Activated effector memory CD4-positive, alpha-beta T cell treated with Interleukin-2 at 50 U/mL for 16 hours (primary cell): ENCODE data around the gene CSTPP1.
"Not testable (repeated sequence)": the region's sequence is repeated elsewhere in the genome, so short reads cannot be mapped to it uniquely, and the experiment has no call there.

ENCODE experiments used
- DNase-seq: peaks from one replicate; pipeline ENCODE4 v3.0.0-alpha.2; 2020

Gene CSTPP1

DNA sequence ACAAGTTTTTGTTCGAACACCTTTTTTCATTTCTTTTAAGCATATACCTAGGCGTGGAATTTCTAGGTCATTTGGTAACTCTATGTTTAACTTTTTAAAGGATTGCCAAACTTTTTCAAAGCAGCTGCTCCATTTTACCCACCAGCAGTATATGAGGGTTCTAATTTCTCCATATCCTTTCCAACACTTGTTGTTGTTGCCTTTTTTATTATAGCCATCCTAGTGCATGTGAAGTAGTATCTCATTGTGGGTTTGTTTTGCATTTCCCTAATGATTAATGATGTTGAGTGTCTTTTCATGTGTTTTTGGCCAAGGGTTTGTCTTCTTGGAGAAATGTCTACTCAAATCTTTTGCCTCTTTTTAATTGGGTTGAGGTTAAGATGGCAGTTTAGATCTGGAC, 24.5 kb downstream of the CSTPP1 start:
- no peak for DNase-seq

DNA sequence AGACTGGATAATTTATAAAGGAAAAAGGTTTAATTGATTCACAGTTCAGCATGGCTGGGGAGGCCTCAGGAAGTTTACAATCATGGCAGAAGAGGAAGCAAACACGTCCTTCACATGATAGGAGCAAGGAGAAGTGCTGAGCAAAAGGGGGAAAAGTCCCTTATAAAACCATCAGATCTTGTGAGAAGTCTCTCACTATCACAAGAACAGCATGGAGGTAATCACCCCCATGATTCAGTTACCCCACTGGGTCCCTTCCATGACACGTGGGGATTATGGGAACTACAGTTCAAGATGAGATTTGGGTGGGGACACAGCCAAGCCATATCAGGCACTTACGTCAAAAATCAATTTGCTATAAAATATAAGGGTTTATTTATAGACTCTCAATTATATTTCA, 25.3 kb downstream of the CSTPP1 start:
- not testable (repeated sequence) for DNase-seq

DNA sequence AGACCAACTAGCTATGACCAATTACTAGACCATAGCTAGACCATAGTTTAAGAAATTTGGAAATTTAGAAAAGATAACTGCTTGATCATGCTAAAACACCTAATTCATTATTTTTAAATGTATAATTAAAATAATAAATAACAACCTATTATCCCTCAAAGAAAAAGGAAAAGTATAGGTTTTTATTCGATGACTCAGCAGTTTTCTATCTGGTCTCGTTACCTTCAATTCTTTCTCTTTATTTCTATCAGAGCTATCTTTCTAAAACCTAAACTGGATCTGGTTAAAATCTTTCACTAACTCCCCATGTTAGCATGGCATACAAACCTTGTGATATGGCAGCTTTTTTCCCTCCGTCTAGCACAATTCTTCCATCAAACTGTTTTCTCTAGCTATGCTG, 27.3 kb downstream of the CSTPP1 start:
- no peak for DNase-seq

DNA sequence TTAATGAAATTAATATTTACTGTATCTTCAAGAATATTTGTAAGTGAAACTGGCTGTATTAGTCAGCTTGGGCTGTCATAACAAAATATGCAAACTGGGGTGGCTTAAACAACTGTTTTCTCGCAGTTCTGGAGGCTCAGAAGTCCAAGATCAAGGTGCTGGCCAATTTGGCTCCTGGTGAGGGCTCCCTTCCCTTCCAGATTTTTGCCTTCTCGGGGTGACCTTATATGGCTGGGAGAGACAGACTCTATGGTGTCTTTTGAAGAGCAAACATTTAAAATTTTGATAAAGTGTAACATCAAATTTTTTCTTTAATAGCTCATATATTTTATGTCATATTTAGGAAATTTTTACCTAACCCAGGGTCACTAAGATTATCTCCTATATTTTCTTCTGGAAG, 30.2 kb downstream of the CSTPP1 start:
- no peak for DNase-seq

DNA sequence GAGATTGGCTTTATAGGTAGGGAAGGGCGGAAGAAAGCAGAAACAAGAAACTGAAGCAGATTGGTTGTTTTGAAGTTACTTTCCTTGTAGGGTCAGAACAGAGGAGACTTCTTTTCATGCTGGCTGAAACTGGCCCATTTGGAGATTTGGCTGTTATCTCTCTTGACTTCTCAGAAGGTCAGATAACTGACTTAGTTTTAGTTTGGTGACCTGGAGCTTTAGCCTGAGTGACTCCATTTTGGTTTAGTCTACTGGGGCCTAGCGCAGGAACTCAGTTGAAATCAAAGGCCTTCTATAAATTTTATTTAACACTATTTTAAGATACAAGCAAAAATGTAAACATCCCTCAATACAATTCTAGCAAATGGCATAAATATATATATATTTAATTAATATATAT, 31.4 kb downstream of the CSTPP1 start:
- DNase-seq: no peak

DNA sequence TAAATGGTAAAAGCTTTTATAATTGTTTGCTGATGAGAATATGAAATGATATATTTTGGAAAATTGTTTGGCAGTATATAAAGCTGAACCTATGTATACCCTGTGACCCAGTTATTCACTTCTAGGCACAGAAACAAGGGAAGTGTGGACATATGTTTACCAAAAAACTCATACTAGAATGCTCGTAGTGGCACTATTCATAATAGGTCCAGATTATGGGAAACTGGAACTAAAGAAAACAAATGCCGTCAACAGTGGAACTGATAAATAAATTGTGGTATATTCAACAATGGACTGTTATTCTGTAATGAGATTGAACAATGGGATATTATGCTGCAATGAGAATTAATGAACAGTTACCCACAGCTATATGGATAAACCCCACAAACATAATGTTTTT, 32.8 kb downstream of the CSTPP1 start:
- no peak for DNase-seq

DNA sequence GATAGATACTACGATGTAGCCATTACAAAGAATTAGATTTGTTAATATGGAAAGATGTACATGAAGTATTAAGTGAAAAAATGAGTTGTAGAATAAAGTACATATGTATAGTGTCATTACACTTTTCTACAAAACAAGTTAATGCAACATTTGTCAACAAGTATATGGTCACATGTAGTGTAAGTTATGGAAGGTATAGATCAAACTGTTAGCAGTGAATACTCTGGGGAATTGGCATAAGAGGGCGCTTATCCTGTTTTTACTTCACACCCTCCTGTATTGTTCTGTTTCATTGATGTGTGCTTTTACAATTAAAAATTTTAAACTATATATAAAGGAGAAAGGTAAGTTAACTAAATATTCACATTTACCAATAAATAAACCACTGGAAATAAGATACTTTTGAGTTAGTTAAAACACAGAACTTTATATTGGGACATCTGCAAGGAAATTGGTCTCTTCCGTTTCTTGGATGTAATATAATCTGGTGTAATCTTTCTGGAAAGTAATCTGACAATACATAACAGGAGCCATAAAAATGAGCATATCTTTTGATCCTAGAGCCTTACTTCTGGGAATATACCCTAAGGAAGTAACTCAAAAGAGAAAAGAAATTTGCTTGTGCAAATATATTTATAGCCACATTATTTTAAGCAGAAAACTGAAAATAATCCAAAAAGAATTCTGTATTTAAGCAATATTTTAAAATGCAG, 34.5 kb downstream of the CSTPP1 start:
- DNase-seq: no peak

DNA sequence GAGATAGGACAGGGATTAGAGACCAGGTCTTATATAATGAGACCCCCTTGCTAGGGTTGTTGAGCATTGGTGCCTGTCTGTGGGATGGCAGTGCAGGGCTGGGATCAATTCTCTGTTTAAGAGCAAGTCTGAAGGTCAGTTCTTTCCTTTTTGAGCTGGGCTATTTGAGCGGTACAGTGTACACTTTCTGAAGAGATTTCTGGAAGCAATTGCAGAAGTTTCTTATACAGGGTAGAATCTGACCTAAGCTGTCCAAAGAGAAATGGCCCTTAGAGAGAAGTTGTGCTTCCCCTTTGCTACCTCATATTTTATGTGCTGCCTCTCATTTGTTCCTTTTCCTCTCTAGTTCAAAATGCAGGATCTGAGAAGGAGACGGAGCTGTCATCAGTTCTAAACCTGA, 35.8 kb downstream of the CSTPP1 start:
- no peak for DNase-seq

DNA sequence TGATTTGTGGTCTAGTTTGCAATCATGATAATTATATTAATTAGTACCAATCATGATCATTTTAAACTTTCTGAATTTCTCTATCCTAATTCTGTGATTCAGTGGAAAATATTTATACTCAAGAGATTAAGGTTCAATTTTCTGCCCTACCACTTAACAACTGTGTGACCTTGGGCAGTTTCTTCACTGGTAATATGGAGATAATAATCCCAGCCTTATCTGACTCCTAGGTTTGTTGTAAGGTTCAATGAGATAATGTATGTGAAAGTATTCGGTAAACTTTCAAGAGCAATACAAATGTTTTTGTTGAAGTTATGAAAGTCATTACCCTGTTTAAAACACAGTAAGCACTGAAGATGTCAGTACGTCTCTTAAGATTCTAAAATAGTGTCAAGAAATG, 36.3 kb downstream of the CSTPP1 start:
- DNase-seq: no peak

DNA sequence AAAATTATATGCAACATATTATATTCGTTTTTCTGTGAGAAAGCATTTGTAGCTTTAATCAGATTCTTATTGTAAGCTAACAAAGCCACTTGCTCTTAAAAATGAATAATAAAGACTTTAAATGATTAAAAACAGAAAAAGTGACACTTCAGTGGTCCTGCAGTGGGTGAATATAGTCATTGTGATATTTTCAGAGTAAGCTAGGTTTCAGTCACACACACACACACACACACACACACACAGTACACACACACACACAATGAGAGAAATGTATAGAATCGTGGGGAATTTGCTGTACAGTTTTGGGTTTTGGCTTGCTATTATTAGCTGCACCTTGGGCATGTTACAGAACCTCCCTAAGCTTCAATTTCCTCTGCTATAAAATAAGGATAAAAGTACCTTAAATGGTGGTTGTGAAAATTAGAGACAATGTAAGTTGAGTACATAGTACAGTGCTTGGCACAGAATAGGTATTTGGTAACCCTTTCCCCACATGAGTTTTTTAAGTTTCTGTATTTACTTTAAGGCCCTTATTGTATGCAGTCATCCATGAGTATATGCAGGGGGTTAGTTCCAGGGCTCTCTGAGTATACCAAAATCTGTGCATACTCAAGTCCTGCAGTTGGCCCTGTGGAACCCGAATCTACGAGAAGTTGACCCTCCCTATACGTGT, 39.8 kb downstream of the CSTPP1 start:
- DNase-seq: no peak

DNA sequence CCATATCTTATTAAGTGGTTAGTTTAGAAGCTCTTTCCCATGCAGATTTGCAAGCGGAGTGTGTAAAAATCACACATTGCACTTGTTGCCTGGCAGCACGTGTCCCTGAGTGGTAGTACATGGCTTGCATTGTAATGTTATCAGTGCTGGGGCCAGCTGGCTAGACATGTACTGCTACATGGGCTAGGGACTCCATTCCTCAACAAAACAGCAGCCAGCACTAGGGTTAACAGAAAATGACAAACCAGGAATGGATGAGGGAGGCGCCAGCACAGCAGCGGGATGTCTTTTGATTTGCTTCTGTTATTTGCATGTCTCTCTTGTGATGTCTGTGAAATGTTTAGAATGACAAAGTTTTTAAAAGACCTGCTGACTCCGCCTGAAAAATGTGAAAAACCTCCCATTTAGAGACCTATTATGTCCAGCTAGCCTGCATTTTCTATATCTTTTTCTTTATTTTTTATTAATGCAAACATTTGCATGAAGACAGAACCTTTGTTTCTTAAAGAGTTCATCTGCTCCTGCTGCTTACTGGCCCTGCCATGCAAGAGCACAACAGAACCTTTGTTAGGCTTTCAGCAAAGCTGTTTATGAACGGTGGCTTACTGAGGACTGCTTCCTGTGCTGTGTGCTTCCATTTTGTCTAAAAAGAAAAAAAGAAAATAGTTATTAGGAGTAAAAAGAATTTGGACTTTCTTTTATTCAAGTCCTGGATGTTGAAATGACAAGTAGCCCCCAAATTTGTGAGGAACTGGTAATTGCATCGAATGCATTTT, 40.7 kb downstream of the CSTPP1 start:
- DNase-seq: no peak

DNA sequence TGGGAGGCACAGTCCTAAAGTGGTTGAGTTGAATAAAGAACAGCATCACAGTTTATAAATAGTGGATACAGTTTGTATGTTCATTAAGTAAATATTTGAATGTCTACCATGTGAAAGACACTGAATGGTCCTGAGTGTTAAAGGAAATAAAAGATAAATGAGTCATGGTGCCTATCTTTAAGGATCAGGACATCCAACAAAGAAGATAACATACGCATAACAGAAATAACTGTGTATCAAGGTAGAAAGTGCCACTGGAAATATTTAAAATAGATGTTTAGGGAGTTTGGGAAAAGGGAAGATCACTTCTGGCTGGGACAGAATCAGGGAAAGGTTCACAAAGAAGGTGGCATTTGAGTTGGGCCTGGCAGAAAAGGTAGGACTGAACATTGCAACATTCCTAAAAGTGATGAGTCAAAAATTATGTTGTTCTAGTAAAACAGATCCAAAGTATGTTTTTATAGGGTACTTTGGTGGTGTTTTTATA, 41.5 kb downstream of the CSTPP1 start:
- no peak for DNase-seq

DNA sequence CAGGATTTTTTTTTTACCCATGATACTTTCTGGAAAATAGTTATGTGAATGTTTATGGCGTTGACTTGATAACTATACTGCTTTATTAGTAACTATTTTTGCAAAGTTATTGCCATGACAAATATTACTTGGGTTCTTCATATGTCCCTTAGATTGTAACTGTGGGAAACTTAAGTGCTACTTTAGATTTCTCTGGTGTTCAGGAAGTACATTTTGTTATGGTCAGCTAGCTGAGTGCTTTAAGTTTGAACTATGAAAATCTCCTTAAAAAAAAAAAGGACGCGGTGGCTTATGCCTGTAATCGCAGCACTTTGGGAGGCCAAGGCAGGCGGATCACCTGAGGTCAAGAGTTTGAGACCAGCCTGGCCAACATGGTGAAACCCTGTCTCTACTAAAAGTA, 42.8 kb downstream of the CSTPP1 start:
- no peak for DNase-seq

DNA sequence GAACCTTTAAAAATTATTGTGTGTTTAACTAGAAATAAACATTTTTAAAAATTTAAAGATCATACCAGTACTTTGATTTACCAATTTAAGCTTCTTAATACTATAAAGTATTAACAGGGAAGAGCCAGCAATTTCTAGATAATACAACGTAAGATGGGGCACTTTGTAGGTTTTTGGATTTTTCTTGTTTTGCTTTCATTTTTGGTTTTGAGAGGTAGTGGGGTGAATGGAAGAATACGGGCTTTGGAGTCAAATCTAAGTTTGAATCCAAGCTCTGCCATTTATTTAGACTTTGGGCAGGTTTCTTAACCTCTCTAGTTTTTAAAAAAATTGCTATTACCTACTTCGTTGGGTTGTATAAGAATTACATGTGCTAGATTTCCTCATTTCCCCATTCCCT, 44.9 kb downstream of the CSTPP1 start:
- no peak for DNase-seq

DNA sequence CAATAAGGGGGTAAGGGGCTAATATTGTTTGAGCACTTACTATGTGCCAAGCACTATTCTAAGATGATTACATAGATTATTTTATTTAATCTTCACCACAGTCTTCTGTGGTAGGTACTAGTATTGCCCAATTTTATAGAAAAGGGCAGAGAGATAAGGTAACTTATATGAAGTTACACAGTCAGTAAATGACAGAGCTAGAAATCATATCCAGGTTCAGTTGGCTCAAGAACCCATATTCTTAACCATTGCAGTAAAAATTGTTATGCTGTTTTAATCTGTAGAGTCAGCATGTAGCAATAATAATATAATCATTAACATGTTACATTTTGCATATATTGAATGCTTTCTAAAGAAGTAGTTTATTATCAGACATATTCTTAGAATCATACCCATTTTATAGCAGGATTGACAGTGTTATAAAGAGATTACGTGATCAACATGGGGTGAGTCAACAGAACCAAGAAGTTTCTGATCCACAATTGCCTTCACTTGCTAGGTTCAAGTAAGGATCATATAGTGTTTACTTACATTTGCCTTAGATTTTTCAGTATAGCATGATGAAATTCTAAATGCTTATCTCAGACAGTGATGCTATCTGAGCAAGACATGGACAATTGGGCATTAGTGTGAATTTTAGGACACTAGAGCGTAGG, 46.4 kb downstream of the CSTPP1 start:
- no peak for DNase-seq

DNA sequence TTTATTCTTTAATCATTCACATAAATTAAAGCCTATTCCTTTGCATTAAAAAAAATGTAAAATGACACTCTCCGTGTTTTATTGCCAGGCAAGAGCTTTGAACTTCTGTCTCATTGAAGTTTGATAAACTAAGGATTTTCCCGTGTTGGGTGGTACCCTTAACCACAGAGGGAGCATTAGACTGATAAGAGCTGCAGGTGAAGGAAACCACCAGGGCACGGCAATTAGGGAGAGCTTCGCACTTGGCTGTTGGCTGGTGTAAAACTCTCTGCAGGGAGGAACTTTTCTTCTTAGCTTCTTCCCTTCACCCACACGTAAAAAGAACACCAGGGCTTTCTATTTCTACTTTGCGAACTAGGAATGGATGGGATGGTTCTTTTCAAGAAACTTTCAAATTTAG, 47.0 kb downstream of the CSTPP1 start:
- DNase-seq: no peak

DNA sequence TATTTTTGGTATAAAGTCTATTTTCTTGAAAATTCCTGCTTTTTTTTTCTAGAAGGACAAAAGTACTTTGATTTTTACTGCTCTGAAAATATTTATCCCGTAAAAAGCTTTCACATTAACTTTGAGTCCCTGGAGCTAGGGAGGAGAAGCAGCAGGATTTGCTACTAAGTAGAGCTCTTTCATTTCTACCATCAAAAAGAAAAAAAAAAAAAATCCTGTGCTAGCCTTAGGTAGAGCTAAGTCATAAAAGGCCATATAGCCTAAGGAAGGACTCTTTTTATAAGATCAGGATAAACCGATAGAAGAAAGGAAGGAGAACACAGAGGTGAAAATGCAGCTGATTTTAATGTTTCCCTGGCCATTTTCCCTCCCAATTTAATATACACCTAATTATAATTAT, 48.0 kb downstream of the CSTPP1 start:
- no peak for DNase-seq

DNA sequence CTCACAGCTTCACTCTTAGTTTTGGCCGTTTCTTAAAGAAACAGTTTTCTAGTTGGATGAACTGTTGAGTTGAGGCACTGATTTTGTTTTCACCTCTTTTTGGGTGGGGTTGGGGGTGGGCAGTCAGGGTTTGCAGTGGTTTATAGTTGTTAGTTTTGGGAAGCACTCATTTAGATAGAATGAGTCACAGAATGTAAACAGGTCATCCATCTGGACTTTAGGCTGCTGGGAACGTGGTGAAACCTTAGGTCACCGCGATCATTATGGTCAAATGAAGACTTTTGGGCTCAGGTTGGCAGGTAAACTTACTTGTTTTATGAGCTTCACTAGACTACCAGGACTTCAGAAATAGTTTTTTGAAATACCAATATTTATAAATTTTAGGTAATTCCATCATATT, 48.4 kb downstream of the CSTPP1 start:
- DNase-seq: no peak

DNA sequence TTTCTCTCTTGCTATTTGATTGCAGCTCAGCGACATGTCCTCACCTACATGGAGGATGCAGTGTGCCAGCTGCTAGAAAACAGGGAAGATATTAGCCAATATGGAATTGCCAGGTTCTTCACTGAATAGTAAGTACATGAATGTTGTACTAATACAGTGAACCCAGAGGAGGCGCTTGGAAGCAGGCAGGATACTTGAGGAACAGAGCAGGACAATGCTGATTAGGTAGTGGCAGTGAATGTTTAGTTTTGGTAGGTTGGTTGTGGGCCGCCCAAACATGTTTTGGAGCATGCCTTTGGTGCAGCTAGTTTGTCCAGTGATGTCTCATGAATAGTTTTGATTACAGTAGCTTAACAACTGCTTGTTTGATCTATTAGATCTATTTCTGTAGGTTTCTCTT, 50.6 kb downstream of the CSTPP1 start:
- DNase-seq: no peak

DNA sequence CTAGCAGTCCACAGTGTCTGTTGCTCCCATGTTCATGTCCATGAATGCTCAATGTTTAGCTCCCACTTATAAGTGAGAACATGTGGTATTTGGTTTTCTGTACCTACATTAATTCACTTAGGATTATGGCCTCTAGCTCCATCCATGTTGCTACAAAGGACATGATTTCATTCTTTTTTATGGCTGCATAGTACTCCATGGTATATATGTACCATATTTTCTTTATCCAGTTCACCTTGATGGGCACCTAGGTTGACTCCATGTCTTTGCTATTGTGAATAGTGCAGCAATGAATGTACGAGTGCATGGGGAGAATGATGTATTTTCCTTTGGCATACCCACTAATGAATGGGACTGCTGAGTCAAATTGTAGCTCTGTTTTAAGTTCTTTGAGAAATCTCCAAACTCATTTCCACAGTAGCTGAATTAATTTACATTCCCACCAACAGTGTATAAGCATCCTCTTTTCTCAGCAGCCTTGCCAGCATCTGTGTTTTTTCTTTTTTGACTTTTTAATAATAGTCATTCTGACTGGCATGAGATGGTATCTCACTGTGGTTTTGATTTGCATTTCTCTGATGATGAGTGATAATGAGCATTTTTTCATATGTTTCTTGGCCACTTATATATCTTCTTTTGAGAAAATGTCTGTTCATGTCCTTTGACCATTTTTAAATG, 53.4 kb downstream of the CSTPP1 start:
- not testable (repeated sequence) for DNase-seq

DNA sequence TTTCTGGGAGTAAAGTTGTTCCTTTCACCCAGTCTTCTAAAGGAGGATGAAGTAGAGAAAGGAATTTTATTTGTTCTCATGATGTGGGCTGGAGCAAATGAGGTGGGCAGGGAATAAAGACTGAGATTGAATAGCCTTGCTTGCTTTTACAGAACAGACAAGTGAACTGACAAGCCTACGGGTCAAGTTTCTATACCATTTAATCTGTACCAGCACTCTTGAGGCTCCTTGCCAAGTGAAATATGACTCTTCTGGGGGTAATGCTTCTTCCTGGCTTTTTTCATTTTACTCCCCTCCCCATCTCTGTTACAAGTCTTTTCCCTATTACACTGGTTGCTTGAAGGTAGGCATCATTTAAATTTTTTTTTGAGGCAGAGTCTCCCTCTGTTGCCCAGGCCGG, 54.8 kb downstream of the CSTPP1 start:
- no peak for DNase-seq

DNA sequence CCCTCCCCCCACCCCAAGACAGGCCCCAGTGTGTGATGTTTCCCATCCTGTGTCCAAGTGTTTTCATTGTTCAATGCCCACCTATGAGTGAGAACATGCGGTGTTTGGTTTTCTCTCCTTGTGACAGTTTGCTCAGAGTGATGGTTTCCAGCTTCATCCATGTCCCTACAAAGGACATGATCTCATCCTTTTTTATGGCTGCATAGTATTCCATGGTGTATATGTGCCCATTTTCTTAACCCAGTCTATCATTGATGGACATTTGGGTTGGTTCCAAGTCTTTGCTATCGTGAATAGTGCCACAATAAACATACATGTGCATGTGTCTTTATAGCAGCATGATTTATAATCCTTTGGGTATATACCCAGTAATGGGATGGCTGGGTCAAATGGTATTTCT, 55.8 kb downstream of the CSTPP1 start:
- DNase-seq: not testable (repeated sequence)

DNA sequence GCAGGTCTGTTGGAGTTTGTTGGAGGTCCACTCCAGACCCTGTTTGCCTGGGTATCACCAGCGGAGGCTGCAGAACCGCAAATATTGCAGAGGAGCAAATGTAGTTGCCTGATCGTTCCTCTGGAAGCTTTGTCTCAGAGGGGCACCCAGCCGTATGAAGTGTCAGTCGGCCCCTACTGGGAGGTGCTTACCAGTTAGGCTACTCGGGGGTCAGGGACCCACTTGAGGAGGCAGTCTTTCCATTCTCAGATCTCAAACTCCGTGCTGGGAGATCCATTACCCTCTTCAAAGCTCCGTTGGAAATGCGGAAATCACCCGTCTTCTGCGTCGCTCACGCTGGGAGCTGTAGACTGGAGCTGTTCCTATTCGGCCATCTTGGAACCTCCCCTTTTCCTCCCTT, 61.2 kb downstream of the CSTPP1 start:
- DNase-seq: not testable (repeated sequence)
